Measurements from ENCODE around the gene RPS6KB2.
A peak's percentile ranks its signal among the peaks of the same experiment; 100 is the strongest.
"Not testable (repeated sequence)": the region's sequence is repeated elsewhere in the genome, so short reads cannot be mapped to it uniquely, and the experiment has no call there.

The RPS6KB2 gene

DNA sequence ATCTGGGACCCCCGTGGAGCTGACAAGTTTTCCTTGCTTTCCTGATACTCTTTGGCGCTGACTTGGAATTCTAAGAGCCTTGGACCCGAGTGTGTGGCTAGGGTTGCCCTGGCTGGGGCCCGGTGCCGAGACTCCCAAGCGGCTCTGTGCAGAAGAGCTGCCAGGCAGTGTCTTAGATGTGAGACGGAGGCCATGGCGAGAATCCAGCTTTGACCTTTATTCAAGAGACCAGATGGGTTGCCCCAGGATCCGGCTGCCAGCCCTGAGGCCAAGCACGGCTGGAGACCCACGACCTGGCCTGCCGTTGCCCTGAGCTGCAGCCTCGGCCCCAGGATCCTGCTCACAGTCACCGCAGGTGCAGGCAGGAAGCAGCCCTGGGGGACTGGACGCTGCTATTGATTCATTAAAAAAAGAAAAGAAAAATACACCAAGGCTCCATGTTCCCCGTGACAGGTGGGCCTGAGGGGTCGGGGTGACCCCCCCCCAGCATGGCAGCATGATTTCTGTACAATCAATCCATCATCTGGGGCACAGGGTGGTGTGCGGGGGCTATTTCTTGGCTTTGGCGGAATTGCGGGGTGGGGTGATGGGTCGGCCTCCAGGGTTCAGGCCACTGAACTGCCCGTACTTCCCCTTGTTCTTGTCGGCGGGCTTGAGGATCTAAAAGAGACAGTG is 30.2 kb upstream of the RPS6KB2 start:
- DNase-seq: no peak

DNA sequence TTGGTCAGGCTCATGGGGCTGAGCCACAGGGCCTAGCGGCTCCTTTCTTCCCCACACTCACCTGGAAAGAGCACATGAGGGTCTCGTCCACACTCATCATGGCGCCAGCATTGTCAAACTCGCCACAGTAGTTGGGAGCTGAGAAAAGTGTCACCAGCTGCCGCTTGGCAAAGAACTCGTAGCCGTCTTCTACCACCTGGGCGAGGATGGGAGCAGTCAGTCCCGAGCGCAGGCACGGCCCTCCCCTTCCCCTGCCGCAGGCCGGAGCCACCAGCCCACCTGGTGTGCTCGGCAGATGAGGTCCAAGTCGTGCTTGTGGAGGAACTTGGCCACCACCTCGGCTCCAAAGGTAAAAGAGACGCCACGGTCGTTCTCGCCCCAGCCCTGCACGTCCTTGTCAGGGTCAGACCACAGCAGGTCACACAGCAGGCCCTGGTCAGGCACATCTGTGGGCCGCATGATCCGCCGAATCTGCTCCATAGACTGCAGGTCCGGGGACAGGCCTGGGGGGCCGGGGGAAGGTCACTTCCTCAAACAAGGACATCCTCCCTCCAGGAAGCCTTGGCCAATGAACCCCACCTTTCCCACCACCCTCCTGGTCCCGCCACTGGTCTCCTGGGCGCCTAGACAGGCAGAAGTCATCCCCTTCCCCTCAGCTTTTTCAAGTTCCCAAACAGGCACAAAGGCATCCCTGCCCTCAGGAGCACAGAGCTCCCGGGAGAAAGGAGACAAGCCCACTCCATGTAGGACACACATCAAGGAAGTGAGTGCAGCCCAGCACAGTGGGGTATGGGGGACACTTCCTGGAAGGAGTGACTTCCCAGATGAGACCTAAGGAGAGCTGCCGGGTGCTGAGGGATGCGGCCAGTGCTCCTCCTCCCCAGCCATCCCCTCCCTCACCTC is 29.4 kb upstream of the RPS6KB2 start:
- no peak for DNase-seq

DNA sequence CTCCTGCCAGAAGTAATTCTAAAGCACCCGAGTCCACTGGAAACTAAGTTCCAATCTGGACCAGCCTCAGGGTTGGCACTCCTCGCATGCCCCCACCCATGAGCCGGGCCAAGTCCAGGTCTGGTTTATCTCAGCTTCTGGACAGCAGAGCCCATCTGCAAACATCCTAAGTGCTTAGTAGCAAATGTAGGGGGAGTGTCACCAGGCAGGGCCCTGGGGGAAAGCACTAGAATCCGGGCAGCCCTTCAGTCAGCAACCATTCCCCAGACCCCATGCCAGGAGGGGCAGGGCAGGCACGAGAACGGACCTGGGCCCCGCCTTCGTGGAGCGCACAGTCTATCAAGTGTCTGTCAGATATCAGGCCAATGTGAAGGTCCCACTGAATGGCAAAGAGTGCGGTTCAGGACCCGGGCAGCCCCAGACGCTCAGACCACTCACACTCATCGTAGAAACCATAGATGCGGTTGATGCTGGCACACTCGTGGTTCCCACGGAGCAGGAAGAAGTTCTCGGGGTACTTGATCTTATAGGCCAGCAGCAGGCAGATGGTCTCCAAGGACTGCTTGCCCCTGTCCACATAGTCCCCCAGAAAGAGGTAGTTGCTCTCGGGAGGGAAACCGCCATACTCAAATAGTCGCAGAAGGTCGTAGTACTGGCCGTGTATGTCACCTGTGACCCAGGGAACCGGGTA is 27.9 kb upstream of the RPS6KB2 start:
- no peak for DNase-seq

DNA sequence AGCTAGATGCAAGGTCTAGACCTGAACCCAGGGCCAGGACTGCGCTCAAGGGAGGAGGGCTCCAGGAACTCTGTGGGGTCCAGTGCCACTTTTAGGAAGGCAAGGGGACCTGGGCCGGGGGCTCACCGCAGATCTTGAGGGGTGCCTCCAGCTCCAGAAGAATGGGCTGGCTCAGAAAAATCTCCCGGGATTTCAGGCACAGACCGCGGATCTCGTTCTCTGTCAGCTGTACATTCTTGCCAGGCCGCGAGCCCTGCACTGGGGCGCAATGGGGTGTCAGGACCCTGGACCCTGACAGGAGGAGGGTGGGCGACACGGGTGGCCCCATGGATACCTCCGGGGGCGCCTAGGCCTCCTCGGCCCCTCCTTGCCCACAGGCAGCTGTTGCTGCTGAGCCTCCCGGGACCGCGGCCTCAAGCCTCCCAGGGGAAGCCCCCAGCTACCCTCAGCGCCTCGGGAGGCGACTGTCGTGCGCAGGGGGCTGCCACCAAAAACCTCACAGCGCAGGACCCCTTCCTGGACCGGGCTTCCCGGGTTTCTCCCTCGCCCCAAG is 27.3 kb upstream of the RPS6KB2 start:
- no peak for DNase-seq

DNA sequence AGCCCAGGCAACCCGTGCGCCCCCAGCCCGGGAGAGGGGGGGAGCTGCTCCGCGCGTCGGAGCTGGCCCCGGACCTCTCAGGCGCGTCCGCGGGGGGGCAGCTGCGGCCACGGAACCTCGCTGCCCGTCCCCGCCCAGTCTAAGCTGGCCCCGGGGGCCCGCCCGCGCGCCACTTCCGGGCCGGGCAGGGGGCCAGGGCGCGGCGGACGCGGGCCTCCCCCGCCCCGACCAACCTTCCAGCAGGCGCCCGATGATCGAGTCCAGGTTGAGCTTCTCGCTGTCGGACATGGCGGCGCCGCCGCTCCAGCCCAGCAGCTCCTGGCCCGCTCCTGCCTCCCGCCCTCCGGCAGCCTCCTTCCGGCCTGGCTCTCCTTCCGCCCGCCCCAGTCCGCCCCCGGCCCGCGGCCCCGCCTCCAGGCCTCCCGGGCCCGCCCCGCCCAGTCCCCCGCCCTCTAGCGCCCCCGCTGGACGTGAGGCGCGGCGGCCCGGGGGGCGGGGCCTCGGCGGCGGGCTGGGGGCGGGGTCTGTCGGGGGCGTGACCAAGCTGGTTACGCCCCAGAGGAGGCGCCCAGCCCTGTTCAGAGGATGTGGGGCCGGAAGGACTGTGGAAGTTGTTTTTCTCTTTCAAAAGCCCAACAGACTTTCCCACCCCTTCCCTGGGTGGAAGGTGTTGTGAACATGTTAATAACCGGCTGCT is 26.7 kb upstream of the RPS6KB2 start, which contains the start of gene PPP1CA:
Gene PPP1CA (minus strand): TSS at position 364 of the 697 bp plus-strand sequence. CDS start 76 bp downstream, at position 288.
- peak; percentile 86 for DNase-seq

DNA sequence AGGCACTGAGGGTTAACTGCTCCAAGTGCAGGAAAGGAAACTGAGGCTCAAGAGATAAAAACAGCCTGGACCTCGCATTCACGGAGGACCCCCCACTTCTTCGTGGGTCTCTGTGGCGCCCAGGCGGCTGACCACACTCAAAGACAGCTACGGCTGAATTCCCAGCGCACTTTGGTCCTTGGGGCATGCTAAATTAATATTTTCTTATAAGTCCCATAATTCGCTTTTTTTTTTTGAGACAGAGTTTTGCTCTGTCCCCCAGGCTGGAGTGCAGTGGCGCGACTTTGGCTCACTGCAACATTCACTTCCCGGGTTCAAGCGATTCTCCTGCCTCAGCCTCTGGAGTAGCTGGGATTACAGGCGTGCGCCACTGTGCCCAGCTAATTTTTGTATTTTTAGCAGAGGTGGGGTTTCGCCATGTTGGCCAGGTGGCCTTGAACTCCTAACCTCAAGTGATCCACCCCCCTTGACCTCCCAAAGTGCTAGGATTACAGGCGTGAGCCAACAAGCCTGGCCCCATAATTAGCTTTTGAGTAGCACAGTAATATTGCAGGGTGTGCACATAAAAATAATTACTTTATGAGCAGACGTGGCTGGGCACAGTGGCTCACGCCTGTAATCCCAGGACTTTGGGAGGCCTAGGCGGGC is 26.0 kb upstream of the RPS6KB2 start:
- not testable (repeated sequence) for DNase-seq

DNA sequence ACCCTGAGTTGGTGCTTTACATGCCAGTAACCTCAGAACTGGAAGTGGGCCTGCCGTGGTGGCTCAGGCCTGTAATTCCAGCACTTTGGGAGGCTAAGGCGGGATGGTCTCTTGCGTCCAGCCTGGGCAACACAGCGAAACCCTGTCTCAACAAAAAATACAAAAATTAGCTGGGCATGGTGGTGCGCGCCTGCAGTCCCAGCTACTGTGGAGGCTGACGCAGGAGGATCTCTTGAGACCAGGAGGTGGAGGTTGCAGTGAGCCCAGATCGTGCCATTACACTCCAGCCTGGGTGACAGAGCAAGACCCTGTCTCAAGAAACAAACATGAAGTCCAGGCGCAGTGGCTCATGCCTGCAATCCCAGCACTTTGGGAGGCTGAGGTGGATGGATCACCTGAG is 25.2 kb upstream of the RPS6KB2 start:
- DNase-seq: not testable (repeated sequence)

DNA sequence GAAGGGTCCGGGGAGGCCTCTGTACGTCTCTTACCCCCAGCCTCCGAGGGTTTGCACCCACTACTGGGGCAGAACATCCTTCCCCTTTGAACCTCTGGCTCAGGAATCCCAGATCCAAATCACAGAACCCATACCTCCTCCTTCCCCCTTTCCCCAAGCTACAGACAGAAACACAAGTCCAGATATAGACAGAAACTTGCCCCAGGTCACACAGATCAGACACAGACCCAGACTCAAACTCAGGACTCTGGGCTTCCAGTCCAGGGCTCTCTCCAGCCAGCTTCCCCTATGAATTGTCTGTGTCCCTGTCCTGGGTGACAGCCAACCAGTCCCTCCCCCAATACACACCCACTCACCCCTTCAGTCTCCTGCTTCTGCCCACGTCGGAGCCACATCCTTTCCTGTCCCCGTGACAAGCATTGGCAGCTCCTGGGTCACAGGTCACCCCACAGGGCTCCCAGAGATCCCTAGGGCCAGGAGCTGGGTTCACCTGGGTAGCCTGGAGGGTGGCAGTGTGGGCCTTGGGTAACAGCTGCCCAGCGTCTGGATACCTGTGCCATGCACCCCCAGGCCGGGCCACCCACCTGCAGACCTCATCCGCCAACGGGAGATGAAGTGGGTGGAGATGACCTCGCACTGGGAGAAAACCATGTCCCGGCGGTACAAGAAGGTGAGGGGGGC is 23.6 kb upstream of the RPS6KB2 start:
- DNase-seq: peak; percentile 38

DNA sequence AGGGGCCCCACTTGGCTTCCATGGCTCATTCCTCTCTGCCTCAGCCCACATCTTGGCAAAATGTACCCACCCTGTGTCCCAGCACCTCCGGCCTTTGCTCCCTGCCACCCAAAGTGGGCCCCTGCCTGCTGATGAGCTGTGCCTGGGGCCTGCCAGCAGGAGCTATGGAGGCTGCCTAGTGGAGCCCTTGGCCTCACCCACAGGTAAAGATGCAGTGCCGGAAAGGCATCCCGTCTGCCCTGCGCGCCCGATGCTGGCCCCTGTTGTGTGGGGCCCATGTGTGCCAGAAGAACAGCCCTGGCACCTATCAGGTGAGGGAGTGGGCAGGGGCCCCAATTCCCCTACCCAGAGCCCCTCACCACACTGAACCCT is 23.1 kb upstream of the RPS6KB2 start:
- no peak for DNase-seq

DNA sequence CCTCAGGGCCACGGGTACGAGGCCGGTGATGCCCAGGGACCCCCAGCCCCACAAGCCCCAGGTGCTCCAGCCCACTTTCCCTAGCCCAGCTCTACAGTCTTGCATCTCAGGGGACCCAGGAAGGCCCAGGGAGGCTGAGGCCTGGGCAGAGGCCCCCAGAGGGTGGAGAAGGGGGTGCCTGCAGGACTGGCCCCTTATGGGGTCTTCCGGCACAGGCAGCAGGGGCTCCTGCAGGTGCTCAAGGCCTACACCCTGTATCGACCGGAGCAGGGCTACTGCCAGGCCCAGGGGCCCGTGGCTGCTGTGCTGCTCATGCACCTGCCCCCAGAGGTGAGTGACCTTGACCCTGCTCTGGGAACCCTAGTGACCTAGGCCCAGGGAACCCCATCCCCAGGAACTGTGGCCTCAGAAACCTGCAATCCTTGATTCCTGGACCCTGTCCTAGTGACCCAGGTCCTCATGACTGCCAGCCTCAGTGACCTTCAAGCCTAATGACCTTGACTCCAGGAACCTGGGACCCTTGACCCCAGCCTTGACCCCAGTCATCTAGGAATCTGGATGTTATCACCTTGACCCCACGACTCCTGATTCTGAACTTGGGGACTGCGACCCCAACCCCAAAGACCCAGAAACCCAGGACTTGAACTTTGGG is 22.5 kb upstream of the RPS6KB2 start:
- no peak for DNase-seq

DNA sequence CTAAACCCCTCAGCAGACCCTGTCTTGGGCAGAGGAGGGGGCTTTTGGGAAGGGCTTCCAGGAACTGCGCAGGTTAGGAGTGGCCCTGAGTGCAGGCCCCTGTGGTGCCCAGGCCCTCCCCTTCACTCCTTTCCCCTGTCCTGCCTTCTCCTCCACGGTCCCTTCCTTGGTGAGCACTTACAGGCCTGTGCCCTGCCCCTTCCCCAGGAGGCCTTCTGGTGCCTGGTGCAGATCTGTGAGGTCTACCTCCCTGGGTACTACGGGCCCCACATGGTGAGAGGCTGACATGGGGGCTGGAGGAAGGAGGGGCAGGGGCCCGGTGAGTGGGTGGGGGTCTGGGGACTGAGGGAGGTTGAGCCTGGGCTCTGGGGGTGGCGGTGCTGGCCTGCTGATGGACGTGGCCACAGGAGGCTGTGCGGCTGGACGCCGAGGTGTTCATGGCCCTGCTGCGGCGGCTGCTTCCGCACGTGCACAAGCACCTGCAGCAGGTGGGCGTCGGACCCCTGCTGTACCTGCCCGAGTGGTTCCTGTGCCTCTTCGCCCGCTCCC is 21.8 kb upstream of the RPS6KB2 start:
- DNase-seq: no peak

DNA sequence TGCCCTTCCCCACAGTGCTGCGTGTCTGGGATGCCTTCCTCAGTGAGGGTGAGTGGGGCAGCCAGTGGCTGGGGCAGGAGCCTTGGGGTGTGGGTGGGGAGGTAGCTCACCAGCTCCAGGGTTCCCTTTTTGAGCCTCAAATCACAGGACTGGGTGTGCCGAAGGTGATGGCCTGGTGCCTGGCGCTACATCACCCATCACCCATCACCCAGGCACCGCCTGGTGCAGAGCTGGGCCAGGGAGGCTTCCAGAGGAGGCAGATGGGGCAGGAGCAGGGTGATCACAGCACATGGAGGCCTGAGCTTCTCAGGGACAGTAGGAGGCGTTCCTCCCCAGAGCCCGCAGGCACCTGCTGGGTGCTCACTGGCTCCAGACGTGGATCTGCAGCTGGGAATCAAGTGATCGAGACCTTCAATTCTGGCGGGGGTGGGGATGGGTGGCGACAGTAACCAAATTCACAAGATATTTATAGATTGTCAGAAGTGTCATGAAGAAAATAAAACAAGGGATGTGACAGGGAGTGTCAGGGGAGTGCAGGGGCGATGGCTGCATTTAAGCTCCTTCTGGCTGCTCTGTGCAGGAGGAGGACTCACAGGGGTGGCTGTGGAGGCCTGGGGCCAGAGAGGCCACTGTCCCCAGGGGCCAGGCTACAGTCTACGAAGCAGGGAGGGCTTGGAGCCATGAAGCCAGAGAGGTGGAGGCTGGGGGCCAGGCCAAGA is 21.2 kb upstream of the RPS6KB2 start:
- no peak for DNase-seq

DNA sequence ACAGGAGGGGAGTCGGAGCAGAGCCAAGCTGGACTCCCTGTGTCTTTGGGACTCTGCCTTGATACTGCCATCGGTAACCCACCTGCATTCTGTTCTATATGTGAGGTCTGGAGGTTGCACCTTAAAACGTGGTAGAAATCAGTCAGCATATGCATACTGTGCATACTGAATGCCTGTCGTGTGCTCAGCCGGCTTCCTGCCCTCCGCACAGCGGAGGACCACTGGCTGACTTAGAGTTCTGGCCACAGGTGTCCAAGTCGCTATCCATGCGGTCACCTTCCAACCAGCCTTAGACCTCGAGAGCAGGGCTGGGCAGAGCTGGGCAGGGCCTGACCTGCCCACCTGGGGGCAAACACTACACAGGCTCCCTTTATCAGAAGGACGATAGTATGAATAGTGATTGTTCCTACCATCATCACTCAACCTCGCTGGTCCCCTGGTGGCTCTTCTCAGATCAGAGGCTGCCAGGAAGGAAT is 20.6 kb upstream of the RPS6KB2 start:
- DNase-seq: no peak

DNA sequence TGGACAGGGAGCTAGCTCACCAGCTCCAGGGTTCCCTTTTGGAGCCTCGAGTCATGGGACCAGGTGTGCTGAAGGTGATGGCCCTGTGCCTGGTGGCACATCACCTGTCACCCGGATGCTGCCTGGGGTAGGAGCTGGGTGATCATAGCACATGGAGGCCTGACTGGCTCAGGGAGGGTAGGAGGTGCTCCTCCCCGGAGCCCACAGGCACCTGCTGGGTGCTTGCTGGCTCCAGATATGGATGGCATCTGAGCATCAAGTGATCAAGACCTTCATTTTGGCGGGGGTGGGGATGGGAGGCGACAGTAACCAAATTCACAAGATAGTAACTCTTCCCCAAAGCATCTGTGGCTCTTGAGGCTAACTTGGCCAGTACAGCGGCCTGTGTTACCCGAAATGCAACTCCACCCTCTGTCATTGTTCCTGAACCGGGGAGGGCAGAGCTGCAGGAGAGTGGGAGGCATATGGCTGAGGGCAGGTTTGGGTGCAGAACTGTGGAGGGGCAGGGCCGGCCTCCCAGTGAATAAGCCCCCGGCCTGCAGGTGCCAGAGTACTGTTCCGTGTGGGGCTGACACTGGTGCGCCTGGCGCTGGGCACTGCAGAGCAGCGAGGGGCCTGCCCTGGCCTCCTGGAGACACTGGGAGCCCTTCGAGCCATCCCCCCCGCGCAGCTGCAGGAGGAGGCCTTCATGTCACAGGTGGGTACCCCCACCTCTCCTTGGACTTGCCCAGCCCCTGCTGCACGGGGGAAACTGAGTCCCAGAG is 19.7 kb upstream of the RPS6KB2 start:
- DNase-seq: no peak

DNA sequence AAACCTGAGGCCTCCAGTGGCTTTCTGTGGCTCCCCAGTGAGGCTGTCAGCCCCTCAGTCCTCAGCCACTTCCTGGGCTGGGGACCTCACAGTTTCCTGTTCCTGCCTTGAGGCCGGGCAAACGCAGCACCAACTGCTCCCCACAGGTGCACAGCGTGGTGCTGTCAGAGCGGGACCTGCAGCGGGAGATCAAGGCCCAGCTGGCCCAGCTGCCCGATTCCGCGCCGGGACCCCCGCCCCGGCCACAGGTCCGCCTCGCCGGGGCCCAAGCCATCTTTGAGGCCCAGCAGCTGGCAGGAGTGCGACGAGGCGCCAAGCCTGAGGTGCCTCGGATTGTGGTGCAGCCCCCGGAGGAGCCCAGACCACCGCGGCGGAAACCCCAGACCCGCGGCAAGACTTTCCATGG is 19.0 kb upstream of the RPS6KB2 start:
- peak; percentile 63 for DNase-seq

DNA sequence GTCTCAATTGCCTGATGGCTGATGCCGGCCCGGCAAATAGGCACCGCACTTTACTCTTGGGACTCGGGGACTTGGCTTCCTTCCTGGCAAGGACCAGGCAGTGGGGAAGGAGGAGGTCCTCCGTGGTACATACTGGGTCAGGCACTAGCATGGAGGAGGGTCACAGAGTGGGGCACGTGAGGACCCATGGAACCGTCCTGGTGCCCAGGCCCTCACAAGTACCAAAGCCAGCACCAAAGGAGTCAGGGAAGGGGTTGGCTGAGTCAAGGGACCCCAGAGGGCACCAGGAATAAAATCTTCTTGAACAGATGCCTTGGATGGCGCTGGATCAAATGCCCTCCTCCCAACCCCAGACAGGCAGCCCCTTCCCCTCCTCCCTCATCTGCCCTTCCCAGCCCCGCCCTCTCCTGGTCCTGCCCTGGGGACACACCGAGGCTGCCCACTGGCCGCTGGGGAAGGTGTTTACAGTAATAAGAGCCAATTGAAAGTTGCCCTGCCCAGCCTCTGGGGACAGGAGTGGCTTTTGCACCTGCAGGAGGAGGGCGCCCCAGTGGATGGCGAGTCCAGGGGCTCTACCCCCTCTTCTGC is 18.4 kb upstream of the RPS6KB2 start:
- DNase-seq: no peak

DNA sequence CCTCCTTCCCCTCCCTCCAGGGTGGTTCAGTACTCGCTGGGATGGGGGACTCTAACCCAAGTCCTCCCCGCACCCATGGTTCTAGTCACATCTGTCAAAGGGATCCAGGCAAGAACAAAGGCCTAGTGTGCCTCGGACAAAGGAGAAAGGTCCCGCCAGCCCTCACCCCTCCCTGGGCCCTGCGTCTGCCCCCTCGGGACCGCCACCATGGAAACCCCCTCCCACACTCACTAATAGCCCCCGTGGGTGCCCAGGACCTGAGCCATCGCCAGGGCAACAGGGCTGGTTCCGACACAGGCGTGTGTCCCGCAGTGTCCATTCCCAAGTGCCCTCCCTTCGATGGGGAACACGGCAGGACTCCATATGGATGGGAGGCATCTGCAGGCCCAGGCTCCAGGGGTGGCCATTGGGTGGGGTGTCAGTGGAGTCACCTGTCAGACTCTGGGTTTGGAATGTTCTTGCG is 17.9 kb upstream of the RPS6KB2 start:
- DNase-seq: no peak

Data from effector CD4-positive, alpha-beta T cell (primary cell).